ENCODE results near the gene PTGES3. TPM values are rescaled to one million over a fixed set of nuclear protein-coding genes. Genes with fewer than 3 reads are reported as not detected.
"Not testable (repeated sequence)": the region's sequence is repeated elsewhere in the genome, so short reads cannot be mapped to it uniquely, and the experiment has no call there.

PTGES3 gene
- total RNA-seq, result 100 to 1,000 TPM; 121 to 155 (median 145) TPM
- total RNA-seq (2013), result 159 TPM
- 129 to 639 (median 191) reads per million in 29 experiments for total RNA-seq

- H3K27me3 Mint-ChIP-seq, result no peaks in the 10 kb centered on the region
- peaks cover 23 to 48% (median 37%) of the 10 kb centered on the region in 3 donors for H3K4me1 Mint-ChIP-seq
- H3K9me3 Mint-ChIP-seq, result no peaks in the 10 kb centered on the region
- peak within 1 kb of the TSS; percentile 99 for H3K4me3 Mint-ChIP-seq
- CTCF ChIA-PET, result interaction anchor here (0.6 to 3.0 kb wide), 6 partner anchors 37 to 374 kb away, joined by 3 to 20 read pairs (median 4); partner anchors contain the start of genes NACA (in 1 of the 2) and RBMS2 (in 1 of the 2)
- POLR2A ChIA-PET, result interaction anchor here (0.6 to 1.5 kb wide), 8 partner anchors 8 to 167 kb away, joined by 3 to 14 read pairs (median 5); partner anchors contain the start of genes NACA (in 1 of the 2) and RBMS2 (in 1 of the 2)
- peak within 1 kb of the TSS; percentile 98 to 100 for H3K27ac Mint-ChIP-seq
- DNase-seq, result peak; percentile 92 to 99 (median 96)
- H3K36me3 Mint-ChIP-seq, result peaks cover 9% of the 10 kb centered on the region
- Histone ChIP-seq H3K4me1 (ENCODE audit: control insufficient read depth in 1 of 2, extremely low read depth in 1 of 2, insufficient read depth in 2 of 2, low read length in 2 of 2) (peaks cover 13 to 39% of the 10 kb centered on the region in 2 experiments), H3K4me3 (ENCODE audit: control insufficient read depth in 1 of 2, extremely low read depth in 1 of 2, low read length in 1 of 2) (peak within 1 kb of the TSS; percentile 75 to 91), H3K9me3 (no peaks in the 10 kb centered on the region), H3K36me3 (ENCODE audit: control insufficient read depth in 2 of 2, extremely low read depth in 1 of 2, insufficient read depth in 1 of 2, low read length in 1 of 2) (peaks cover 0 to 2% of the 10 kb centered on the region in 2 donors), H3K27ac (ENCODE audit: low read length) (peak within 1 kb of the TSS; percentile 91), H3K27me3 (replicated peaks in 1 of 2; ENCODE audit: control insufficient read depth in 2 of 2, extremely low read depth in 1 of 2, insufficient read depth in 2 of 2, low read length in 1 of 2) (no peaks in the 10 kb centered on the region)
- under 1% methylated on average over 46 of the region's 64 CpGs for WGBS (ENCODE audit: insufficient coverage)
- ATAC-seq (replicated peaks in 1 of 4), result peak; percentile 75 to 85 (median 83)
Measured at GRCh38 chr12:56688129-56688845, at the start of gene PTGES3. Gene PTGES3, minus strand, starts transcription at chr12:56688284. Its CDS starts 285 bp downstream, at chr12:56687999.

GRCh38 chr12:56728139-56728861, 40.2 kb upstream of the PTGES3 start:
- no peak for ATAC-seq (replicated peaks in 1 of 4)
- Mint-ChIP-seq H3K4me3 (no peak overlapping the region), H3K9me3 (no peaks in the 10 kb centered on the region), H3K27ac (no peak overlapping the region), H3K27me3 (no peaks in the 10 kb centered on the region), H3K36me3 (peaks cover 24% of the 10 kb centered on the region), H3K4me1 (peaks cover 18 to 29% (median 23%) of the 10 kb centered on the region in 3 donors)
- POLR2A ChIA-PET, result no interaction called here
- Histone ChIP-seq H3K27ac (ENCODE audit: low read length) (no peak overlapping the region), H3K9me3 (no peaks in the 10 kb centered on the region), H3K36me3 (ENCODE audit: control insufficient read depth in 2 of 2, extremely low read depth in 1 of 2, insufficient read depth in 1 of 2, low read length in 1 of 2) (peaks cover 4 to 15% of the 10 kb centered on the region in 2 donors), H3K4me3 (ENCODE audit: control insufficient read depth in 1 of 2, extremely low read depth in 1 of 2, low read length in 1 of 2) (no peak overlapping the region), H3K4me1 (ENCODE audit: control insufficient read depth in 1 of 2, extremely low read depth in 1 of 2, insufficient read depth in 2 of 2, low read length in 2 of 2) (peaks cover 8 to 19% of the 10 kb centered on the region in 2 experiments), H3K27me3 (replicated peaks in 1 of 2; ENCODE audit: control insufficient read depth in 2 of 2, extremely low read depth in 1 of 2, insufficient read depth in 2 of 2, low read length in 1 of 2) (no peaks in the 10 kb centered on the region)
- no peak for DNase-seq
- CTCF ChIA-PET, result interaction anchor here in 1 of 2 donors (0.7 kb wide), 1 partner anchor 379 kb away, joined by 9 read pairs; no protein-coding TSS in a partner anchor
- WGBS (ENCODE audit: insufficient coverage), result 96% methylated on average over 3 of the region's 11 CpGs

- not testable (repeated sequence) for DNase-seq; H3K9me3 Mint-ChIP-seq; H3K4me3 ChIP-seq (ENCODE audit: control insufficient read depth in 1 of 2, extremely low read depth in 1 of 2, low read length in 1 of 2); ATAC-seq (replicated peaks in 1 of 4); H3K27me3 Mint-ChIP-seq; H3K9me3 ChIP-seq; H3K27me3 ChIP-seq (replicated peaks in 1 of 2; ENCODE audit: control insufficient read depth in 2 of 2, extremely low read depth in 1 of 2, insufficient read depth in 2 of 2, low read length in 1 of 2)
- POLR2A ChIA-PET, result interaction anchor here (0.5 to 1.4 kb wide), 6 partner anchors 24 to 503 kb away, joined by 3 to 14 read pairs (median 6); partner anchors contain the start of genes PTGES3 (in 1 of the 2) and SHMT2 (in 1 of the 2)
- peaks cover 24 to 33% of the 10 kb centered on the region in 2 experiments for H3K4me1 ChIP-seq (ENCODE audit: control insufficient read depth in 1 of 2, extremely low read depth in 1 of 2, insufficient read depth in 2 of 2, low read length in 2 of 2)
- Mint-ChIP-seq H3K4me3 (peak overlapping the region; percentile 52 to 98 (median 96)), H3K27ac (peak overlapping the region; percentile 90 to 97), H3K4me1 (peaks cover 39 to 50% (median 44%) of the 10 kb centered on the region in 3 donors), H3K36me3 (peaks cover 24% of the 10 kb centered on the region)
- peak overlapping the region; percentile 90 for H3K27ac ChIP-seq (ENCODE audit: low read length)
- WGBS (ENCODE audit: insufficient coverage), result 94% methylated on average over 15 of the region's 15 CpGs
- H3K36me3 ChIP-seq (ENCODE audit: control insufficient read depth in 2 of 2, extremely low read depth in 1 of 2, insufficient read depth in 1 of 2, low read length in 1 of 2), result peaks cover 2 to 13% of the 10 kb centered on the region in 2 donors
- CTCF ChIA-PET, result interaction anchor here (1.0 to 1.9 kb wide), 6 partner anchors 28 to 279 kb away, joined by 3 to 5 read pairs (median 4); partner anchors contain the start of gene ATP5F1B (in 1 of the 2)
Measured at GRCh38 chr12:56726196-56726675, 38.2 kb upstream of the PTGES3 start.

GRCh38 chr12:56725723-56726102, 37.6 kb upstream of the PTGES3 start:
- Histone ChIP-seq H3K36me3 (ENCODE audit: control insufficient read depth in 2 of 2, extremely low read depth in 1 of 2, insufficient read depth in 1 of 2, low read length in 1 of 2) (peaks cover 0 to 18% of the 10 kb centered on the region in 2 donors), H3K4me1 (ENCODE audit: control insufficient read depth in 1 of 2, extremely low read depth in 1 of 2, insufficient read depth in 2 of 2, low read length in 2 of 2) (peaks cover 30 to 38% of the 10 kb centered on the region in 2 experiments), H3K27me3 (replicated peaks in 1 of 2; ENCODE audit: control insufficient read depth in 2 of 2, extremely low read depth in 1 of 2, insufficient read depth in 2 of 2, low read length in 1 of 2) (no peaks in the 10 kb centered on the region), H3K9me3 (no peaks in the 10 kb centered on the region), H3K27ac (ENCODE audit: low read length) (peak overlapping the region; percentile 90), H3K4me3 (ENCODE audit: control insufficient read depth in 1 of 2, extremely low read depth in 1 of 2, low read length in 1 of 2) (peak overlapping the region; percentile 89 to 97)
- DNase-seq, result no peak
- H3K27ac Mint-ChIP-seq, result peak overlapping the region; percentile 90 to 97
- H3K27me3 Mint-ChIP-seq, result no peaks in the 10 kb centered on the region
- peak overlapping the region; percentile 96 to 99 (median 98) for H3K4me3 Mint-ChIP-seq
- CTCF ChIA-PET, result interaction anchor here (0.5 to 1.9 kb wide), 12 partner anchors 26 to 385 kb away, joined by 3 to 9 read pairs (median 4); partner anchors contain the start of genes ATP5F1B (in 1 of the 2), PRIM1 (in 1 of the 2), PTGES3 (in 1 of the 2) and STAT6 (in 1 of the 2)
- WGBS (ENCODE audit: insufficient coverage), result 40% methylated on average over 1 of the region's 7 CpGs
- ATAC-seq (replicated peaks in 1 of 4), result no peak
- peaks cover 23% of the 10 kb centered on the region for H3K36me3 Mint-ChIP-seq
- POLR2A ChIA-PET, result interaction anchor here (0.5 to 1.4 kb wide), 10 partner anchors 24 to 624 kb away, joined by 3 to 14 read pairs (median 5); partner anchors contain the start of genes ATP5F1B (in 1 of the 2) and PTGES3 (in 1 of the 2)
- H3K9me3 Mint-ChIP-seq, result no peaks in the 10 kb centered on the region
- peaks cover 44 to 55% (median 49%) of the 10 kb centered on the region in 3 donors for H3K4me1 Mint-ChIP-seq

- H3K9me3 Mint-ChIP-seq, result no peaks in the 10 kb centered on the region
- WGBS (ENCODE audit: insufficient coverage), result under 1% methylated on average over 37 of the region's 46 CpGs
- peaks cover 34 to 44% of the 10 kb centered on the region in 2 experiments for H3K4me1 ChIP-seq (ENCODE audit: control insufficient read depth in 1 of 2, extremely low read depth in 1 of 2, insufficient read depth in 2 of 2, low read length in 2 of 2)
- H3K36me3 ChIP-seq (ENCODE audit: control insufficient read depth in 2 of 2, extremely low read depth in 1 of 2, insufficient read depth in 1 of 2, low read length in 1 of 2), result peaks cover 0 to 24% of the 10 kb centered on the region in 2 donors
- H3K27ac Mint-ChIP-seq, result peak within 1 kb of the TSS; percentile 90 to 97
- no peaks in the 10 kb centered on the region for H3K27me3 Mint-ChIP-seq
- no peaks in the 10 kb centered on the region for H3K9me3 ChIP-seq
- peak within 1 kb of the TSS; percentile 89 to 97 for H3K4me3 ChIP-seq (ENCODE audit: control insufficient read depth in 1 of 2, extremely low read depth in 1 of 2, low read length in 1 of 2)
- no peaks in the 10 kb centered on the region for H3K27me3 ChIP-seq (replicated peaks in 1 of 2; ENCODE audit: control insufficient read depth in 2 of 2, extremely low read depth in 1 of 2, insufficient read depth in 2 of 2, low read length in 1 of 2)
- ATAC-seq (replicated peaks in 1 of 4) (peak; percentile 94 to 97 (median 96)), DNase-seq (peak; percentile 86 to 100 (median 98))
- peak within 1 kb of the TSS; percentile 90 for H3K27ac ChIP-seq (ENCODE audit: low read length)
- H3K4me1 Mint-ChIP-seq, result peaks cover 49 to 60% (median 55%) of the 10 kb centered on the region in 3 donors
- peak within 1 kb of the TSS; percentile 96 to 99 (median 98) for H3K4me3 Mint-ChIP-seq
- ChIA-PET POLR2A (interaction anchor here (0.5 to 1.4 kb wide), 11 partner anchors 23 to 623 kb away, joined by 3 to 14 read pairs (median 4); partner anchors contain the start of genes ATP5F1B (in 1 of the 2) and PTGES3 (in 1 of the 2)), CTCF (interaction anchor here (0.5 to 1.9 kb wide), 12 partner anchors 27 to 386 kb away, joined by 3 to 9 read pairs (median 4); partner anchors contain the start of genes ATP5F1B (in 1 of the 2), PRIM1 (in 1 of the 2), PTGES3 (in 1 of the 2) and STAT6 (in 1 of the 2))
- H3K36me3 Mint-ChIP-seq, result peaks cover 27% of the 10 kb centered on the region
Measured at GRCh38 chr12:56724972-56725722, 37.1 kb upstream of the PTGES3 start, which contains the start of gene NACA. Gene NACA, minus strand, starts transcription at chr12:56725299. Its CDS starts 778 bp downstream, at chr12:56724521.

Measured in T-cell (primary cell).